Fibroblast of lung (primary cell): Measurements from ENCODE around the gene SH3BP4. TPM values are rescaled to one million over a fixed set of nuclear protein-coding genes. Genes with fewer than 3 reads are reported as not detected.

ENCODE experiments used
- DNase-seq, 2 donors: peaks; one replicate each; pipeline versions ENCODE4 v3.0.0 to v3.0.0-alpha.2; 2010; ENCODE audit warnings: low read depth in 2 of 2
- H2AFZ ChIP-seq: 2 replicates; pipeline ENCODE4 v1.5.1; 2012; ENCODE audit warnings: low read length, control low read depth, inconsistent platforms
- H3K27ac ChIP-seq: 2 replicates; pipeline ENCODE4 v1.5.1; 2011; ENCODE audit warnings: low read length, control low read depth; ENCODE audit not compliant: insufficient read depth
- H3K27me3 ChIP-seq: 2 replicates; pipeline ENCODE4 v1.5.1; 2011; ENCODE audit warnings: mild to moderate bottlenecking, low read length; ENCODE audit not compliant: control insufficient read depth, insufficient read depth
- H3K36me3 ChIP-seq: 2 replicates; pipeline ENCODE4 v1.5.1; 2011; ENCODE audit warnings: low read length; ENCODE audit not compliant: control insufficient read depth, insufficient read depth
- H3K4me1 ChIP-seq: 2 replicates; pipeline ENCODE4 v1.5.1; 2011; ENCODE audit warnings: low read length; ENCODE audit not compliant: control insufficient read depth, insufficient read depth; ENCODE audit errors: extremely low read depth
- H3K4me2 ChIP-seq: 2 replicates; pipeline ENCODE4 v1.5.1; 2011; ENCODE audit warnings: low read length, control low read depth; ENCODE audit not compliant: insufficient read depth; ENCODE audit errors: extremely low read depth
- H3K4me3 ChIP-seq, 4 experiments: fragments of 200-600 bp in 1 of 4; sonication (generic) in 1 of 4; replicated peaks in 1 of 4; 2 replicates each; pipeline ENCODE4 v1.5.1; 2011 to 2016; ENCODE audit warnings: low read length in 4 of 4, low read depth in 3 of 4, mild to moderate bottlenecking in 3 of 4, control low read depth in 2 of 4, inconsistent platforms in 1 of 4, mixed read lengths in 1 of 4; ENCODE audit not compliant: insufficient read depth in 1 of 4; ENCODE audit errors: control extremely low read depth in 1 of 4
- H3K79me2 ChIP-seq: 2 replicates; pipeline ENCODE4 v1.5.1; 2012; ENCODE audit warnings: mild to moderate bottlenecking, low read length, inconsistent platforms; ENCODE audit not compliant: control insufficient read depth, insufficient read depth
- H3K9ac ChIP-seq: 2 replicates; pipeline ENCODE4 v1.5.1; 2011; ENCODE audit warnings: mild to moderate bottlenecking, low read length, control low read depth; ENCODE audit not compliant: insufficient read depth
- H3K9me3 ChIP-seq: 2 replicates; pipeline ENCODE4 v1.5.1; 2012; ENCODE audit warnings: low read depth, low read length; ENCODE audit not compliant: control insufficient read depth, insufficient read depth
- H4K20me1 ChIP-seq: 2 replicates; pipeline ENCODE4 v1.5.1; 2011; ENCODE audit warnings: low read length; ENCODE audit not compliant: control insufficient read depth, insufficient read depth; ENCODE audit errors: extremely low read depth
- CTCF ChIP-seq, 2 donors: IDR thresholded peaks in 1 of 2; conservative IDR thresholded peaks in 1 of 2; 1 replicate in 1 of 2; 2 replicates in 1 of 2; pipeline ENCODE4 v1.5.1; 2011 to 2012; ENCODE audit warnings: low read length in 2 of 2, control low read depth in 1 of 2, inconsistent platforms in 1 of 2, low read depth in 1 of 2, mild to moderate bottlenecking in 1 of 2
- EZH2 ChIP-seq: IDR thresholded peaks from 2 replicates; pipeline ENCODE4 v1.5.1; 2012; ENCODE audit warnings: low read length, control low read depth, mild to moderate bottlenecking; ENCODE audit errors: missing control alignments
- polyA plus RNA-seq, 2 donors: library from polyadenylated mRNA; depleted of rRNA in 1 of 2; stranded (reverse) in 1 of 2; unstranded in 1 of 2; fragments of >200 nt; gene quantifications; 2 replicates each; pipeline ENCODE4 v1.2.1, GENCODE V29; 2011 to 2012; ENCODE audit warnings: missing spikeins in 1 of 2
- total RNA-seq: library from RNA; depleted of rRNA; stranded (reverse); fragments of >200 nt; gene quantifications from 2 replicates; pipeline ENCODE4 v1.2.1, GENCODE V29; 2014

Gene SH3BP4
- total and polyA plus RNA-seq, 2 donors (not counting 1 experiment from before 2014, with no cell fraction given): 74.8 to 86.6 TPM

- TF ChIP-seq EZH2 (no peak), CTCF (conservative IDR thresholded peaks at IDR 0.05 in 1 of 2, IDR thresholded peaks at IDR 0.05 in 1 of 2; ENCODE audit: low read depth in 1 of 2, low read length in 2 of 2) (no peak)
- Histone ChIP-seq H3K4me1 (peaks cover 30% of the 10 kb centered on the region), H3K9ac (peak overlapping the region; percentile 44), H3K27ac (peak overlapping the region; percentile 94), H4K20me1 (no peaks in the 10 kb centered on the region), H3K36me3 (peaks cover 17% of the 10 kb centered on the region), H3K27me3 (no peaks in the 10 kb centered on the region), H3K79me2 (peaks cover 91% of the 10 kb centered on the region), H3K4me2 (peak overlapping the region; percentile 68), H2AFZ (no peak overlapping the region), H3K9me3 (no peaks in the 10 kb centered on the region), H3K4me3 (peak overlapping the region in 2 of 4 experiments; percentile 11 to 32)
- DNase-seq: peak in 1 of 2 donors; percentile 78
These were observed 28.8 kb downstream of the SH3BP4 start for GRCh38 chr2:234980451-234981187.

GRCh38 chr2:234981197-234982095, 29.6 kb downstream of the SH3BP4 start:
- TF ChIP-seq EZH2: no peak
- peak in 1 of 2 donors; percentile 32 for TF ChIP-seq CTCF (conservative IDR thresholded peaks at IDR 0.05 in 1 of 2, IDR thresholded peaks at IDR 0.05 in 1 of 2; ENCODE audit: low read depth in 1 of 2, low read length in 2 of 2)
- H3K36me3 ChIP-seq: peaks cover 18% of the 10 kb centered on the region
- no peaks in the 10 kb centered on the region for H4K20me1 ChIP-seq
- H3K4me1 ChIP-seq: peaks cover 30% of the 10 kb centered on the region
- DNase-seq: peak; percentile 94 to 100
- H2AFZ ChIP-seq: no peak overlapping the region
- peak overlapping the region; percentile 68 for H3K4me2 ChIP-seq
- peaks cover 91% of the 10 kb centered on the region for H3K79me2 ChIP-seq
- H3K27ac ChIP-seq: peak overlapping the region; percentile 94
- no peaks in the 10 kb centered on the region for H3K9me3 ChIP-seq
- peak overlapping the region; percentile 44 for H3K9ac ChIP-seq
- no peaks in the 10 kb centered on the region for H3K27me3 ChIP-seq
- H3K4me3 ChIP-seq: peak overlapping the region in 3 of 4 experiments; percentile 9 to 32 (median 11)
